ENCODE results near the gene MYO10. TPM values are rescaled to one million over a fixed set of nuclear protein-coding genes. Genes with fewer than 3 reads are reported as not detected.

Gene MYO10
- total RNA-seq, 1 experiment from 2014 or later, result 202 TPM

DNA sequence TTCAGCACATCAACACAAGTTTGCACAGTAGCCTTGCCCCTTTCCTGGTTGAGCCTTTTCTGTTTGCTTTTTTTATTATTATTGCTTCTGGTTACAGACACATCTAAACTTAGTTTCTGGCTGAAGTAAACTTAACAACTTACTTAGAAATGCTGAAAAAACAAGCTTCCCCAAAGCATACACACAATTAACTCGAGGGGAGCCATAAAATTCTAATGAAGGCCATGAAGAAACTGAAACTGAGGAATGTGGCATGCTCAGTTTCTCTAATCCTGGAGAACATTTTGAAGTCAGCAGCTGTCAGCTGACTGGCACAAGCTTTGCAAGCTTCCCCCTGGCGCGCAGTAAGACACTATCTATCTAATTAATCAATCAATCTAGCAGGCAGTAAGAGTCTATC is 3.7 kb downstream of the MYO10 start:
- DNase-seq (ENCODE audit: low spot score), result no peak
- BruUV-seq (replicated peaks), result no TSS peak
- Histone ChIP-seq H3K27ac (ENCODE audit: low read depth, low read length, poor library complexity, severe bottlenecking) (peak overlapping the region; percentile 8), H3K4me1 (ENCODE audit: insufficient read depth, low read length, poor library complexity, severe bottlenecking) (peaks cover 45% of the 10 kb centered on the region), H3K36me3 (ENCODE audit: insufficient read depth, low read length, poor library complexity, severe bottlenecking) (peaks cover 11% of the 10 kb centered on the region), H3K9me3 (ENCODE audit: low read depth, low read length, poor library complexity, severe bottlenecking) (no peaks in the 10 kb centered on the region), H3K27me3 (replicated peaks; ENCODE audit: insufficient read depth, low read depth, low read length, poor library complexity) (no peaks in the 10 kb centered on the region), H3K4me3 (ENCODE audit: low read depth, low read length, poor library complexity, severe bottlenecking) (peak overlapping the region; percentile 90)
- TF ChIP-seq, protein P1, sequence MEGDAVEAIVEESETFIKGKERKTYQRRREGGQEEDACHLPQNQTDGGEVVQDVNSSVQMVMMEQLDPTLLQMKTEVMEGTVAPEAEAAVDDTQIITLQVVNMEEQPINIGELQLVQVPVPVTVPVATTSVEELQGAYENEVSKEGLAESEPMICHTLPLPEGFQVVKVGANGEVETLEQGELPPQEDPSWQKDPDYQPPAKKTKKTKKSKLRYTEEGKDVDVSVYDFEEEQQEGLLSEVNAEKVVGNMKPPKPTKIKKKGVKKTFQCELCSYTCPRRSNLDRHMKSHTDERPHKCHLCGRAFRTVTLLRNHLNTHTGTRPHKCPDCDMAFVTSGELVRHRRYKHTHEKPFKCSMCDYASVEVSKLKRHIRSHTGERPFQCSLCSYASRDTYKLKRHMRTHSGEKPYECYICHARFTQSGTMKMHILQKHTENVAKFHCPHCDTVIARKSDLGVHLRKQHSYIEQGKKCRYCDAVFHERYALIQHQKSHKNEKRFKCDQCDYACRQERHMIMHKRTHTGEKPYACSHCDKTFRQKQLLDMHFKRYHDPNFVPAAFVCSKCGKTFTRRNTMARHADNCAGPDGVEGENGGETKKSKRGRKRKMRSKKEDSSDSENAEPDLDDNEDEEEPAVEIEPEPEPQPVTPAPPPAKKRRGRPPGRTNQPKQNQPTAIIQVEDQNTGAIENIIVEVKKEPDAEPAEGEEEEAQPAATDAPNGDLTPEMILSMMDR (conservative IDR thresholded peaks at IDR 0.05; ENCODE audit: low read depth, low read length), result no peak
- TF ChIP-seq EZH2 (IDR thresholded peaks at IDR 0.05; ENCODE audit: borderline replicate concordance, low read depth, low read length, poor library complexity, severe bottlenecking), result no peak
- POLR2A ChIA-PET (ENCODE audit: low non-redundant PET), result no interaction called here
- CTCF ChIA-PET, result interaction anchor here (1.2 kb wide), 1 partner anchor 19 kb away, joined by 3 read pairs; no protein-coding TSS in a partner anchor
- intact Hi-C loops (cut with micrococcal nuclease; ENCODE audit: unreplicated experiment), result loop anchor here (10.0 kb wide), 1 partner anchor 238 kb away; no protein-coding TSS in a partner anchor

DNA sequence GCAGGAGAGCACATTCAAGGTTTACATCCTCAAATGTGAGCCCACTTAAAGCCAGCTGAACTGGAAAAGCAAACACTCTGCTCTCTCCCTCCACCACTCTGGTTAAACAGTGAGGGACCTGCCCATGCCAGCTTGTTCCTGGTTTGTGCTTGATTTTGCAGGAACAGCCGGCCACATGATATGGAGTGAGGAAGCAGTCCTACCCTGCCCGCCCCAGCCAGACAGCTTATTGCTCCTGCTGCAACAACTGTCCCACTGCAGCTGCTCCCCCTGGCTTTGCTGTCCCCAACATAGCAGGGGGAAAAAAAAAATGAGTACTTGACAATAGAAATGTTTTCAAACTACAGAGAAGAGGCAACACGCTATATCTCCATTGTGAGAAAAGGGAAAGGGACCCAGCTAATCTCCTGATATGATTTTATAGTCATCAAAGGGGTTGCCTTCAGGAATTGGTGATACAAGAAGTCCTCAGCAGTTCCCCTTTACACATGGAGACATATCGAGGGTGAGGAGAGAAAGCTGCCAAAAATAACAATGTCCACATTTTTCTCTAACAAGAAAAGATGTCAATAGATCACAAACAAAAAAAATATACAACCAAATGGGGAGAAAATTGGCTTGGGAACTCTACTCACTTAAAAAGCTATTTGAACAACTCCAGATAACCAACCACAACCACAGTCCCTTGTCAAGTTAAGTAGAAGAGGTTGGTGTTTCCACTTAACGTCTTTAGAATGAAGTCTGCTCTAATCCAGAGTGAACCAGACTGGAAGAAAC is 4.6 kb downstream of the MYO10 start:
- Histone ChIP-seq H3K9me3 (ENCODE audit: low read depth, low read length, poor library complexity, severe bottlenecking) (no peaks in the 10 kb centered on the region), H3K27me3 (replicated peaks; ENCODE audit: insufficient read depth, low read depth, low read length, poor library complexity) (no peaks in the 10 kb centered on the region), H3K4me3 (ENCODE audit: low read depth, low read length, poor library complexity, severe bottlenecking) (peak overlapping the region; percentile 90), H3K36me3 (ENCODE audit: insufficient read depth, low read length, poor library complexity, severe bottlenecking) (peaks cover 11% of the 10 kb centered on the region), H3K4me1 (ENCODE audit: insufficient read depth, low read length, poor library complexity, severe bottlenecking) (peaks cover 39% of the 10 kb centered on the region), H3K27ac (ENCODE audit: low read depth, low read length, poor library complexity, severe bottlenecking) (peak overlapping the region; percentile 8)
- intact Hi-C loops (cut with micrococcal nuclease; ENCODE audit: unreplicated experiment), result loop anchor here (10.0 kb wide), 1 partner anchor 237 kb away; no protein-coding TSS in a partner anchor
- ChIA-PET POLR2A (ENCODE audit: low non-redundant PET) (no interaction called here), CTCF (interaction anchor here (0.5 to 1.0 kb wide), 2 partner anchors 13 to 38 kb away, joined by 3 read pairs; no protein-coding TSS in a partner anchor)
- TF ChIP-seq, protein P1 (conservative IDR thresholded peaks at IDR 0.05; ENCODE audit: low read depth, low read length), result 0 out of 2 replicates have a peak, but pooled peaks have one; percentile 18
- no peak for TF ChIP-seq EZH2 (IDR thresholded peaks at IDR 0.05; ENCODE audit: borderline replicate concordance, low read depth, low read length, poor library complexity, severe bottlenecking)
- no peak for DNase-seq (ENCODE audit: low spot score)
- BruUV-seq (replicated peaks), result no TSS peak

DNA sequence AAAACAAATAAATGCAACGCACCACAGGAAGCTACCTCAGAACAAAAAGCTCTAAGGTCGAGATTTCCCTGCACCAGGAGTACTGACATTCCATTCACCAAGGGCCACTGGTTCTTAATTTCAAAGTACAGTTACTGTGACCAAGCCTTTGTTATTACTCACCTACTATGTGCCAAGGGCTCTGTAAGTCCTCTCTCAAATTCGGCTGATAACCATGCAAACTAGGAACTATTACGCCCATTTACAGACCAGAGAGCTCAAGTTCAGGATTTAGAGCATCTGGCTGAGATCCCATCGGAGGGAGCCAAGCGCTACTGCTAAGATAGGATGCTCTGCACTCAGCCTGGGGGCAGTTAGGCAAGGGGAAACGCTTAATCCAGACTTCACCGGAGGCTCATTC is 5.6 kb downstream of the MYO10 start:
- H3K4me3 ChIP-seq (ENCODE audit: low read depth, low read length, poor library complexity, severe bottlenecking), result peak overlapping the region; percentile 27
- no TSS peak for BruUV-seq (replicated peaks)
- peak overlapping the region; percentile 16 for H3K27ac ChIP-seq (ENCODE audit: low read depth, low read length, poor library complexity, severe bottlenecking)
- no peak for DNase-seq (ENCODE audit: low spot score)
- H3K36me3 ChIP-seq (ENCODE audit: insufficient read depth, low read length, poor library complexity, severe bottlenecking), result peaks cover 11% of the 10 kb centered on the region
- H3K9me3 ChIP-seq (ENCODE audit: low read depth, low read length, poor library complexity, severe bottlenecking), result no peaks in the 10 kb centered on the region
- H3K27me3 ChIP-seq (replicated peaks; ENCODE audit: insufficient read depth, low read depth, low read length, poor library complexity), result no peaks in the 10 kb centered on the region
- intact Hi-C loops (cut with micrococcal nuclease; ENCODE audit: unreplicated experiment), result loop anchor here (10.0 kb wide), 1 partner anchor 236 kb away; no protein-coding TSS in a partner anchor
- POLR2A ChIA-PET (ENCODE audit: low non-redundant PET), result no interaction called here
- CTCF ChIA-PET, result interaction anchor here (1.0 kb wide), 1 partner anchor 12 kb away, joined by 3 read pairs; no protein-coding TSS in a partner anchor
- H3K4me1 ChIP-seq (ENCODE audit: insufficient read depth, low read length, poor library complexity, severe bottlenecking), result peaks cover 39% of the 10 kb centered on the region
- TF ChIP-seq, protein P1 (conservative IDR thresholded peaks at IDR 0.05; ENCODE audit: low read depth, low read length), result no peak
- TF ChIP-seq EZH2 (IDR thresholded peaks at IDR 0.05; ENCODE audit: borderline replicate concordance, low read depth, low read length, poor library complexity, severe bottlenecking), result no peak

Measured in A673 (cell line).